ENCODE data around the gene COMMD6. TPM values are rescaled to one million over a fixed set of nuclear protein-coding genes. Genes with fewer than 3 reads are reported as not detected.

Gene COMMD6
- total RNA-seq (100 to 1,000 TPM; 165 to 218 (median 191) TPM), total RNA-seq (32.5 to 106 (median 71.2) reads per million in 29 experiments)
- total RNA-seq (2013) = 426 TPM

- ChIA-PET POLR2A (interaction anchor here in 1 of 2 donors (0.6 kb wide), 1 partner anchor 137 kb away, joined by 4 read pairs; no protein-coding TSS in a partner anchor), CTCF (interaction anchor here (0.5 to 2.5 kb wide), 5 partner anchors 11 to 223 kb away, joined by 3 to 11 read pairs (median 3); no protein-coding TSS in a partner anchor)
- peaks cover 17 to 18% of the 10 kb centered on the region in 2 experiments for H3K4me1 ChIP-seq (ENCODE audit: control insufficient read depth in 1 of 2, extremely low read depth in 1 of 2, insufficient read depth in 2 of 2, low read length in 2 of 2)
- ATAC-seq (replicated peaks in 1 of 4) (peak; percentile 92 to 93 (median 93)), DNase-seq (peak; percentile 27 to 79 (median 55))
- H3K27ac ChIP-seq (ENCODE audit: low read length) = peak within 1 kb of the TSS; percentile 57
- H3K36me3 ChIP-seq (ENCODE audit: control insufficient read depth in 2 of 2, extremely low read depth in 1 of 2, insufficient read depth in 1 of 2, low read length in 1 of 2) = peaks cover 0 to 3% of the 10 kb centered on the region in 2 donors
- no peaks in the 10 kb centered on the region for H3K9me3 ChIP-seq
- H3K4me3 ChIP-seq (ENCODE audit: control insufficient read depth in 1 of 2, extremely low read depth in 1 of 2, low read length in 1 of 2) = peak within 1 kb of the TSS; percentile 75 to 98
- peaks cover 43 to 54% (median 47%) of the 10 kb centered on the region in 3 donors for H3K4me1 Mint-ChIP-seq
- peaks cover 10% of the 10 kb centered on the region for H3K36me3 Mint-ChIP-seq
- H3K27ac Mint-ChIP-seq = peak within 1 kb of the TSS; percentile 93 to 96
- WGBS (ENCODE audit: insufficient coverage) = 0% methylated on average over 33 of the region's 51 CpGs
- H3K9me3 Mint-ChIP-seq = no peaks in the 10 kb centered on the region
- no peaks in the 10 kb centered on the region for H3K27me3 ChIP-seq (replicated peaks in 1 of 2; ENCODE audit: control insufficient read depth in 2 of 2, extremely low read depth in 1 of 2, insufficient read depth in 2 of 2, low read length in 1 of 2)
- H3K4me3 Mint-ChIP-seq = peak within 1 kb of the TSS; percentile 96 to 99 (median 97)
- H3K27me3 Mint-ChIP-seq = no peaks in the 10 kb centered on the region
These were observed at the start of gene COMMD6 for GRCh38 chr13:75537401-75538365. Gene COMMD6, minus strand, starts transcription at chr13:75537841. Its CDS starts 36 bp downstream, at chr13:75537805.

- CTCF ChIA-PET = no interaction called here
- Histone ChIP-seq H3K27ac (ENCODE audit: low read length) (no peak overlapping the region), H3K4me3 (ENCODE audit: control insufficient read depth in 1 of 2, extremely low read depth in 1 of 2, low read length in 1 of 2) (no peak overlapping the region), H3K4me1 (ENCODE audit: control insufficient read depth in 1 of 2, extremely low read depth in 1 of 2, insufficient read depth in 2 of 2, low read length in 2 of 2) (no peaks in the 10 kb centered on the region), H3K9me3 (peaks cover 6% of the 10 kb centered on the region), H3K36me3 (ENCODE audit: control insufficient read depth in 2 of 2, extremely low read depth in 1 of 2, insufficient read depth in 1 of 2, low read length in 1 of 2) (peaks cover 4 to 19% of the 10 kb centered on the region in 2 donors), H3K27me3 (replicated peaks in 1 of 2; ENCODE audit: control insufficient read depth in 2 of 2, extremely low read depth in 1 of 2, insufficient read depth in 2 of 2, low read length in 1 of 2) (no peaks in the 10 kb centered on the region)
- peaks cover 5 to 14% (median 13%) of the 10 kb centered on the region in 3 donors for H3K9me3 Mint-ChIP-seq
- no peaks in the 10 kb centered on the region for H3K27me3 Mint-ChIP-seq
- ATAC-seq (replicated peaks in 1 of 4) (no peak), DNase-seq (no peak)
- H3K36me3 Mint-ChIP-seq = peaks cover 61% of the 10 kb centered on the region
- H3K27ac Mint-ChIP-seq = no peak overlapping the region
- no peak overlapping the region for H3K4me3 Mint-ChIP-seq
- H3K4me1 Mint-ChIP-seq = peaks cover 2 to 11% (median 7%) of the 10 kb centered on the region in 3 donors
- POLR2A ChIA-PET = no interaction called here
These were observed 47.5 kb upstream of the COMMD6 start for GRCh38 chr13:75585153-75585552.

GRCh38 chr13:75583091-75583490 lies 45.5 kb upstream of the COMMD6 start:
- H3K36me3 ChIP-seq (ENCODE audit: control insufficient read depth in 2 of 2, extremely low read depth in 1 of 2, insufficient read depth in 1 of 2, low read length in 1 of 2) = peaks cover 4 to 16% of the 10 kb centered on the region in 2 donors
- peaks cover 6% of the 10 kb centered on the region for H3K9me3 ChIP-seq
- peaks cover 3 to 17% (median 9%) of the 10 kb centered on the region in 3 donors for H3K4me1 Mint-ChIP-seq
- ChIA-PET CTCF (no interaction called here), POLR2A (no interaction called here)
- no peak for DNase-seq
- H3K4me3 ChIP-seq (ENCODE audit: control insufficient read depth in 1 of 2, extremely low read depth in 1 of 2, low read length in 1 of 2) = no peak overlapping the region
- no peak overlapping the region for H3K27ac ChIP-seq (ENCODE audit: low read length)
- H3K4me1 ChIP-seq (ENCODE audit: control insufficient read depth in 1 of 2, extremely low read depth in 1 of 2, insufficient read depth in 2 of 2, low read length in 2 of 2) = no peaks in the 10 kb centered on the region
- no peak overlapping the region for H3K27ac Mint-ChIP-seq
- peaks cover 3 to 14% (median 13%) of the 10 kb centered on the region in 3 donors for H3K9me3 Mint-ChIP-seq
- H3K36me3 Mint-ChIP-seq = peaks cover 53% of the 10 kb centered on the region
- H3K4me3 Mint-ChIP-seq = no peak overlapping the region
- H3K27me3 Mint-ChIP-seq = no peaks in the 10 kb centered on the region
- no peaks in the 10 kb centered on the region for H3K27me3 ChIP-seq (replicated peaks in 1 of 2; ENCODE audit: control insufficient read depth in 2 of 2, extremely low read depth in 1 of 2, insufficient read depth in 2 of 2, low read length in 1 of 2)
- no peak for ATAC-seq (replicated peaks in 1 of 4)

- no peak for ATAC-seq (replicated peaks in 1 of 4)
- Mint-ChIP-seq H3K27ac (no peak overlapping the region), H3K36me3 (peaks cover 50% of the 10 kb centered on the region), H3K4me1 (peaks cover 7 to 26% (median 14%) of the 10 kb centered on the region in 3 donors), H3K27me3 (no peaks in the 10 kb centered on the region), H3K4me3 (no peak overlapping the region), H3K9me3 (peaks cover 3 to 14% (median 13%) of the 10 kb centered on the region in 3 donors)
- DNase-seq = no peak
- no peak overlapping the region for H3K4me3 ChIP-seq (ENCODE audit: control insufficient read depth in 1 of 2, extremely low read depth in 1 of 2, low read length in 1 of 2)
- no peaks in the 10 kb centered on the region for H3K4me1 ChIP-seq (ENCODE audit: control insufficient read depth in 1 of 2, extremely low read depth in 1 of 2, insufficient read depth in 2 of 2, low read length in 2 of 2)
- no peak overlapping the region for H3K27ac ChIP-seq (ENCODE audit: low read length)
- peaks cover 6% of the 10 kb centered on the region for H3K9me3 ChIP-seq
- POLR2A ChIA-PET = no interaction called here
- no peaks in the 10 kb centered on the region for H3K27me3 ChIP-seq (replicated peaks in 1 of 2; ENCODE audit: control insufficient read depth in 2 of 2, extremely low read depth in 1 of 2, insufficient read depth in 2 of 2, low read length in 1 of 2)
- WGBS (ENCODE audit: insufficient coverage) = 91% methylated on average over 1 of the region's 2 CpGs
- H3K36me3 ChIP-seq (ENCODE audit: control insufficient read depth in 2 of 2, extremely low read depth in 1 of 2, insufficient read depth in 1 of 2, low read length in 1 of 2) = peaks cover 4 to 16% of the 10 kb centered on the region in 2 donors
- CTCF ChIA-PET = no interaction called here
These were observed 44.4 kb upstream of the COMMD6 start for GRCh38 chr13:75581874-75582640.

- Histone ChIP-seq H3K9me3 (peaks cover 6% of the 10 kb centered on the region), H3K4me1 (ENCODE audit: control insufficient read depth in 1 of 2, extremely low read depth in 1 of 2, insufficient read depth in 2 of 2, low read length in 2 of 2) (no peaks in the 10 kb centered on the region), H3K27me3 (replicated peaks in 1 of 2; ENCODE audit: control insufficient read depth in 2 of 2, extremely low read depth in 1 of 2, insufficient read depth in 2 of 2, low read length in 1 of 2) (no peaks in the 10 kb centered on the region), H3K27ac (ENCODE audit: low read length) (no peak overlapping the region), H3K4me3 (ENCODE audit: control insufficient read depth in 1 of 2, extremely low read depth in 1 of 2, low read length in 1 of 2) (no peak overlapping the region), H3K36me3 (ENCODE audit: control insufficient read depth in 2 of 2, extremely low read depth in 1 of 2, insufficient read depth in 1 of 2, low read length in 1 of 2) (peaks cover 4 to 26% of the 10 kb centered on the region in 2 donors)
- WGBS (ENCODE audit: insufficient coverage) = no CpG with 5 or more reads among the region's 3 CpGs
- ChIA-PET POLR2A (no interaction called here), CTCF (interaction anchor here in 1 of 2 donors (0.6 kb wide), 1 partner anchor 15 kb away, joined by 10 read pairs; no protein-coding TSS in a partner anchor)
- Mint-ChIP-seq H3K4me1 (peaks cover 8 to 24% (median 10%) of the 10 kb centered on the region in 3 donors), H3K9me3 (peaks cover 3 to 8% (median 8%) of the 10 kb centered on the region in 3 donors), H3K27ac (no peak overlapping the region), H3K27me3 (no peaks in the 10 kb centered on the region), H3K4me3 (no peak overlapping the region), H3K36me3 (peaks cover 58% of the 10 kb centered on the region)
- no peak for DNase-seq
- no peak for ATAC-seq (replicated peaks in 1 of 4)
These were observed 41.9 kb upstream of the COMMD6 start for GRCh38 chr13:75579529-75579928.

GRCh38 chr13:75569576-75569975 lies 31.9 kb upstream of the COMMD6 start:
- no peaks in the 10 kb centered on the region for H3K27me3 ChIP-seq (replicated peaks in 1 of 2; ENCODE audit: control insufficient read depth in 2 of 2, extremely low read depth in 1 of 2, insufficient read depth in 2 of 2, low read length in 1 of 2)
- H3K4me1 Mint-ChIP-seq = no peaks in the 10 kb centered on the region
- no peak overlapping the region for H3K4me3 Mint-ChIP-seq
- no peaks in the 10 kb centered on the region for H3K4me1 ChIP-seq (ENCODE audit: control insufficient read depth in 1 of 2, extremely low read depth in 1 of 2, insufficient read depth in 2 of 2, low read length in 2 of 2)
- ChIA-PET POLR2A (interaction anchor here (0.7 to 1.0 kb wide), 3 partner anchors 11 to 215 kb away, joined by 3 to 4 read pairs (median 3); no protein-coding TSS in a partner anchor), CTCF (interaction anchor here in 1 of 2 donors (0.5 kb wide), 1 partner anchor 30 kb away, joined by 4 read pairs; no protein-coding TSS in a partner anchor)
- H3K9me3 Mint-ChIP-seq = no peaks in the 10 kb centered on the region
- DNase-seq = no peak
- H3K27me3 Mint-ChIP-seq = no peaks in the 10 kb centered on the region
- peaks cover 0 to 45% of the 10 kb centered on the region in 2 donors for H3K36me3 ChIP-seq (ENCODE audit: control insufficient read depth in 2 of 2, extremely low read depth in 1 of 2, insufficient read depth in 1 of 2, low read length in 1 of 2)
- no peaks in the 10 kb centered on the region for H3K9me3 ChIP-seq
- no peak overlapping the region for H3K27ac Mint-ChIP-seq
- no peak overlapping the region for H3K27ac ChIP-seq (ENCODE audit: low read length)
- ATAC-seq (replicated peaks in 1 of 4) = no peak
- peaks cover 64% of the 10 kb centered on the region for H3K36me3 Mint-ChIP-seq
- H3K4me3 ChIP-seq (ENCODE audit: control insufficient read depth in 1 of 2, extremely low read depth in 1 of 2, low read length in 1 of 2) = no peak overlapping the region
- WGBS (ENCODE audit: insufficient coverage) = no CpG with 5 or more reads among the region's 1 CpG
